ENCODE results near the gene JAZF1.
A peak's percentile ranks its signal among the peaks of the same experiment; 100 is the strongest.

Gene JAZF1

GRCh38 chr7:28108747-28109146, 71.8 kb downstream of the JAZF1 start:
- no peak for DNase-seq (ENCODE audit: low read depth in 4 of 4, low spot score in 1 of 4)

GRCh38 chr7:28107960-28108359, 72.6 kb downstream of the JAZF1 start:
- no peak for DNase-seq (ENCODE audit: low read depth in 4 of 4, low spot score in 1 of 4)

- DNase-seq (ENCODE audit: low read depth in 4 of 4, low spot score in 1 of 4): no peak
Measured at GRCh38 chr7:28106321-28106829, 74.2 kb downstream of the JAZF1 start.

- DNase-seq (ENCODE audit: low read depth in 4 of 4, low spot score in 1 of 4): no peak
Measured at GRCh38 chr7:28105234-28105633, 75.4 kb downstream of the JAZF1 start.

- no peak for DNase-seq (ENCODE audit: low read depth in 4 of 4, low spot score in 1 of 4)
Measured at GRCh38 chr7:28104811-28105210, 75.8 kb downstream of the JAZF1 start.

- DNase-seq (ENCODE audit: low read depth in 4 of 4, low spot score in 1 of 4): no peak
Measured at GRCh38 chr7:28104041-28104541, 76.5 kb downstream of the JAZF1 start.

- no peak for DNase-seq (ENCODE audit: low read depth in 4 of 4, low spot score in 1 of 4)
Measured at GRCh38 chr7:28102797-28103196, 77.8 kb downstream of the JAZF1 start.

- DNase-seq (ENCODE audit: low read depth in 4 of 4, low spot score in 1 of 4): peak; percentile 13 to 20 (median 18)
Measured at GRCh38 chr7:28096713-28097112, 83.9 kb downstream of the JAZF1 start.

- no peak for DNase-seq (ENCODE audit: low read depth in 4 of 4, low spot score in 1 of 4)
Measured at GRCh38 chr7:28095231-28095630, 85.4 kb downstream of the JAZF1 start.

GRCh38 chr7:28093623-28094232, 86.9 kb downstream of the JAZF1 start:
- peak; percentile 32 to 59 (median 36) for DNase-seq (ENCODE audit: low read depth in 4 of 4, low spot score in 1 of 4)

GRCh38 chr7:28091190-28091589, 89.4 kb downstream of the JAZF1 start:
- no peak for DNase-seq (ENCODE audit: low read depth in 4 of 4, low spot score in 1 of 4)

- DNase-seq (ENCODE audit: low read depth in 4 of 4, low spot score in 1 of 4): no peak
Measured at GRCh38 chr7:28088901-28089714, 91.5 kb downstream of the JAZF1 start.

GRCh38 chr7:28088032-28088431, 92.6 kb downstream of the JAZF1 start:
- DNase-seq (ENCODE audit: low read depth in 4 of 4, low spot score in 1 of 4): no peak

GRCh38 chr7:28086198-28086597, 94.4 kb downstream of the JAZF1 start:
- no peak for DNase-seq (ENCODE audit: low read depth in 4 of 4, low spot score in 1 of 4)

- no peak for DNase-seq (ENCODE audit: low read depth in 4 of 4, low spot score in 1 of 4)
Measured at GRCh38 chr7:28083998-28084985, 96.3 kb downstream of the JAZF1 start.

GRCh38 chr7:28083164-28083997, 97.2 kb downstream of the JAZF1 start:
- DNase-seq (ENCODE audit: low read depth in 4 of 4, low spot score in 1 of 4): no peak

- DNase-seq (ENCODE audit: low read depth in 4 of 4, low spot score in 1 of 4): no peak
Measured at GRCh38 chr7:28082071-28082470, 98.5 kb downstream of the JAZF1 start.

GRCh38 chr7:28081016-28081415, 99.6 kb downstream of the JAZF1 start:
- no peak for DNase-seq (ENCODE audit: low read depth in 4 of 4, low spot score in 1 of 4)

- peak; percentile 19 to 42 (median 28) for DNase-seq (ENCODE audit: low read depth in 4 of 4, low spot score in 1 of 4)
Measured at GRCh38 chr7:28078036-28078901, 102.3 kb downstream of the JAZF1 start.
